ENCODE measurements around the gene USP13.
"Not testable (repeated sequence)": the region's sequence is repeated elsewhere in the genome, so short reads cannot be mapped to it uniquely, and the experiment has no call there.

USP13 gene

DNA sequence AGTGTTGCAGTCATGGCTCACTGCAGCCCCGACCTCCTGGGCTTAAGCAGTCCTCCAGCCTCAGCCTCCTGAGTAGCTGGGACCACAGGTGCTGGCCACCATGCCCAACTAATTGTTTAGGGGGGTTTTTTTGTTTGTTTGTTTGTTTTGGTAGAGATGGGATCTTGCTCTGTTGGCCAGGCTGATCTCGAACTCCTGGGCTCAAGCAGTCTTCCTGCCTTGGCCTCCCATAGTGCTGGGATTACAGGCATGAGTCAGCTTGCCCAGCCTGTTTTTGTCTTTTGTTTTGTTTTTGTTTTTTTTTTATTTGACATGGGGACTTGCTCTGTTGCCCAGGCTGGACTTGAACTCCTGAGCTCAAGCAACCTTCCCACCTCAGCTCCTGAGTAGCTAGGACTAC lies 30.8 kb upstream of the USP13 start:
- Histone ChIP-seq H3K4me1 (no peaks in the 10 kb centered on the region), H3K9me3 (no peaks in the 10 kb centered on the region), H3K36me3 (peaks cover 75% of the 10 kb centered on the region), H3K4me3 (ENCODE audit: low read depth, low read length) (no peak overlapping the region), H3K27me3 (no peaks in the 10 kb centered on the region)
- no peak for DNase-seq
- no peak for TF ChIP-seq CTCF (IDR thresholded peaks at IDR 0.05; ENCODE audit: low read depth, low read length)

DNA sequence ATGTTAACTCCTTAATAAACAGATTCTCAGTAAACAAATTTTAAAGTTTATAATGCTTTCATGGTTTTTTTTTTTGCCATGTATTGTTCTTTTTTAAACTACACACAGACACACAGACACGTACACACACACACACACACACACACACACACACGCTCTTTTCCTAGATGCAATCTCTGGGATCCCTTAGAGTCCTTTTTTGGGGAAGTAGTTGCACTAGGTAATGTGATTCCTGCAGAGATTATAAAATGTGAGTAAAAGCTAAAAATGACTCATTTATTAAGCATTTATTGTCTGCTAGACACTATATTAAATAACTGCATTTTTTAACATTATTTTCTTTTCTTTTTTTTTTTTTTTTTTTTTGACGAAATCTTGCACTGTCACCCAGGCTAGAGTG lies 28.4 kb upstream of the USP13 start:
- Histone ChIP-seq H3K4me1 (no peaks in the 10 kb centered on the region), H3K27me3 (no peaks in the 10 kb centered on the region), H3K9me3 (no peaks in the 10 kb centered on the region), H3K4me3 (ENCODE audit: low read depth, low read length) (no peak overlapping the region), H3K36me3 (peaks cover 50% of the 10 kb centered on the region)
- no peak for TF ChIP-seq CTCF (IDR thresholded peaks at IDR 0.05; ENCODE audit: low read depth, low read length)
- no peak for DNase-seq

DNA sequence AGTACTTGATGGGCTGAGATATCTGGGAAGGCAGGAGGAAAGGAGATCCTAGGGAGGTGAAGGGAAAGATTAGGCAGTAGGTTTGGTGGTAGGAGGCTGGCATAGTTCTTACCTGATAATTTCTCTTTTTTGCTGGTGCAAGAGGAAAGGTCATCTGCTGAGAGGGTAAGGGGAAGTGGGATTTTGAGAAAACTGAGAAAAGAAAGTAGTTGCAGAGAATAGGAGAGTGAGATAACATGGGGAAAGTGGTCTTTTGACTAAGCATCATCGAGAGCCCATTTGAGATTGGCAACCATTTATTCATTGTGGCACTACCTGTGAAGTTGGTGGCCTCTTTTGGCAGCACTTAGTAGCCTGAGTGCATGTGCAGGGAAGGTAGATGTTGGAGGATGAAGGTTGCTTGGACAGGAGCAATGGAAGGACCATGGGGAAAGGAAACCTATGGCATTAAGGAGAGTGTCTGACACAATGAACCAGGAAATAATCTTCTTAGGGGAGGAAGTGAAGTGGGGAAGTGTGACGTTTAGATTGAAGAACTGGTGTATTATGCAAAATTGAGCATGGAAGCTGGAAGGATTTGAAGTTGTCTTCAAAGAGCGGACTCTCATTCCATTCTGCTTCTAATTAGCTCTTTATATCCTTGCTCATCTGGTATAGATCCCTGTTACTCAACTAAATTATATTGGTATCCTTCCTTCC lies 21.9 kb upstream of the USP13 start:
- no peak for TF ChIP-seq CTCF (IDR thresholded peaks at IDR 0.05; ENCODE audit: low read depth, low read length)
- no peak for DNase-seq
- H3K4me3 ChIP-seq (ENCODE audit: low read depth, low read length), result no peak overlapping the region
- no peaks in the 10 kb centered on the region for H3K9me3 ChIP-seq
- H3K36me3 ChIP-seq, result no peaks in the 10 kb centered on the region
- no peaks in the 10 kb centered on the region for H3K27me3 ChIP-seq
- no peaks in the 10 kb centered on the region for H3K4me1 ChIP-seq

- no peaks in the 10 kb centered on the region for H3K36me3 ChIP-seq
- no peaks in the 10 kb centered on the region for H3K9me3 ChIP-seq
- no peaks in the 10 kb centered on the region for H3K4me1 ChIP-seq
- TF ChIP-seq CTCF (IDR thresholded peaks at IDR 0.05; ENCODE audit: low read depth, low read length), result no peak
- DNase-seq, result no peak
- H3K4me3 ChIP-seq (ENCODE audit: low read depth, low read length), result no peak overlapping the region
- H3K27me3 ChIP-seq, result no peaks in the 10 kb centered on the region
These were observed 12.4 kb upstream of the USP13 start for GRCh38 chr3:179640469-179640868.

DNA sequence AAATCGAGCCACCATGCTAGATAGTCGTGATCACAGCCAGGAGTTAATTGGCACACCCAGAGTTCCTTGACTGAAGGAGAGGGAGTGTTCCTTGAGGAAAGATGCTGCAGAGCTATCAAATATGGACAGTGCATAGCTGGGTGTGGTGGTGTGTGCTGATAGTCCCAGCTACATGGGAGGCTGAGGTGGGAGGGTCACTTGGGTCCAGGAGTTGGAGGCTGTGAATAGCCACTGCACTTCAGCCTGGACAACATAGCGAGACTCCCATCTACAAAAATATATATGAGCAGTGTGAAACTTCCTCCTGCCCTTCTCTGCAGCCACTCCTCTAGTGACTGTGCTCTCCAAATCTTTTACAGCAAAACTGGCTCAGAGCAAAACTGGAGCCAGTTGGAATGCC lies 10.0 kb upstream of the USP13 start:
- H3K9me3 ChIP-seq, result no peaks in the 10 kb centered on the region
- TF ChIP-seq CTCF (IDR thresholded peaks at IDR 0.05; ENCODE audit: low read depth, low read length), result no peak
- no peak for DNase-seq

GRCh38 chr3:179643837-179644236 lies 9.0 kb upstream of the USP13 start:
- not testable (repeated sequence) for DNase-seq; H3K9me3 ChIP-seq; H3K4me3 ChIP-seq (ENCODE audit: low read depth, low read length); H3K4me1 ChIP-seq; H3K27me3 ChIP-seq; H3K36me3 ChIP-seq

More for the DNA sequence above, 10.0 kb upstream of the USP13 start:
- no peak overlapping the region for H3K4me3 ChIP-seq (ENCODE audit: low read depth, low read length)
- H3K36me3 ChIP-seq, result no peaks in the 10 kb centered on the region
- no peaks in the 10 kb centered on the region for H3K27me3 ChIP-seq
- no peaks in the 10 kb centered on the region for H3K4me1 ChIP-seq
